Measurements from ENCODE around the gene SPRTN.

- no peak for TF ChIP-seq USF1 (IDR thresholded peaks at IDR 0.05; ENCODE audit: borderline replicate concordance, low read depth)
- no peak for TF ChIP-seq YY1 (IDR thresholded peaks at IDR 0.05; ENCODE audit: low read depth)
- TF ChIP-seq EZH2phosphoT487 (IDR thresholded peaks at IDR 0.05; ENCODE audit: borderline replicate concordance, low read depth), result no peak
- no peak for TF ChIP-seq CTCF (IDR thresholded peaks at IDR 0.05)
- TF ChIP-seq SIN3A (IDR thresholded peaks at IDR 0.05; ENCODE audit: borderline replicate concordance, low read depth, low read length), result no peak
- no peak for TF ChIP-seq NRF1 (IDR thresholded peaks at IDR 0.05; ENCODE audit: low read depth, low read length)
- TF ChIP-seq RFX5 (IDR thresholded peaks at IDR 0.05; ENCODE audit: low read length), result no peak
- TF ChIP-seq MXI1 (IDR thresholded peaks at IDR 0.05; ENCODE audit: low read depth, low read length), result no peak
- TF ChIP-seq, protein P1, sequence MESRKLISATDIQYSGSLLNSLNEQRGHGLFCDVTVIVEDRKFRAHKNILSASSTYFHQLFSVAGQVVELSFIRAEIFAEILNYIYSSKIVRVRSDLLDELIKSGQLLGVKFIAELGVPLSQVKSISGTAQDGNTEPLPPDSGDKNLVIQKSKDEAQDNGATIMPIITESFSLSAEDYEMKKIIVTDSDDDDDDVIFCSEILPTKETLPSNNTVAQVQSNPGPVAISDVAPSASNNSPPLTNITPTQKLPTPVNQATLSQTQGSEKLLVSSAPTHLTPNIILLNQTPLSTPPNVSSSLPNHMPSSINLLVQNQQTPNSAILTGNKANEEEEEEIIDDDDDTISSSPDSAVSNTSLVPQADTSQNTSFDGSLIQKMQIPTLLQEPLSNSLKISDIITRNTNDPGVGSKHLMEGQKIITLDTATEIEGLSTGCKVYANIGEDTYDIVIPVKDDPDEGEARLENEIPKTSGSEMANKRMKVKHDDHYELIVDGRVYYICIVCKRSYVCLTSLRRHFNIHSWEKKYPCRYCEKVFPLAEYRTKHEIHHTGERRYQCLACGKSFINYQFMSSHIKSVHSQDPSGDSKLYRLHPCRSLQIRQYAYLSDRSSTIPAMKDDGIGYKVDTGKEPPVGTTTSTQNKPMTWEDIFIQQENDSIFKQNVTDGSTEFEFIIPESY (IDR thresholded peaks at IDR 0.05; ENCODE audit: borderline replicate concordance, low read depth), result no peak
- no peak for TF ChIP-seq RXRA (IDR thresholded peaks at IDR 0.05; ENCODE audit: borderline replicate concordance, low read depth)
- TF ChIP-seq POLR2AphosphoS5 (IDR thresholded peaks at IDR 0.05; ENCODE audit: low read depth, low read length), result no peak
- TF ChIP-seq FOSL2 (IDR thresholded peaks at IDR 0.05; ENCODE audit: borderline replicate concordance, low read depth), result no peak
Observed at GRCh38 chr1:231335663-231336602, 2.2 kb upstream of the SPRTN start.
